ENCODE data around the gene MBD3.

Gene MBD3

DNA sequence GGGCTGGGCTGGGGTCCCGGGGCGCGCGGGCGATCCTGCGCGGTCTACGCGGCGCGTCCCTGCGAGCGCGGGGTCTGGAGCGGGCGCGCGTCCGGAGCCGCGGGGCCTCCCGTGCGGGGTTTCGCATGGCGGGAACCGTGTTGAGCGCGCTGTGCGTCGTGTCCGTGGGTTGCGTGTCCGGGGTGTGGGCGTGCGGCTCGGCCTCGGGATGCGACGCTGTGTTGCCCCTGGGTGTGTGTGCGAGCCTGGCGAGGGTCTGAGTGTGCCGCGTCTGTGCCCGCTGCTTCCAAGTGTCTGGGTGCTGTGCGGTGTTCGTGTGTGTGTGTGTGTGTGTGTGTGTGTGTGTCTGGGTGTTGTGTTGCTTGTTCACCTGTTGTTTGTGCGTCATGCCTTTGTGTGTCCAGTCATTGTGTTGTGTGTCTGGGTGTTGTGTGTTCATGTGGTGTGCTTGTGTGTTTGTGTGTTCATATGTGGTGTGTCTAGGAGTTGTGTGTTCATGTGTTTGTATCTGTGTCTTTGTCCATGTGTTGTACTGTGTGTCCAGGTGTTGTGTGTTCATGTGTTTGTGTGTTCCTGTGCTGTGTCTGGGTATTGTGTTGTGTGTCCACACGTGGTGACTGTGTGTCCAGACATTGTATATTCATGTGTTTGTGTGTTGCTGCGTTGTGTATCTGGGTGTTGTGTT lies 68.2 kb downstream of the MBD3 start:
- H3K27ac ChIP-seq: no peak overlapping the region
- TF ChIP-seq, protein P1, sequence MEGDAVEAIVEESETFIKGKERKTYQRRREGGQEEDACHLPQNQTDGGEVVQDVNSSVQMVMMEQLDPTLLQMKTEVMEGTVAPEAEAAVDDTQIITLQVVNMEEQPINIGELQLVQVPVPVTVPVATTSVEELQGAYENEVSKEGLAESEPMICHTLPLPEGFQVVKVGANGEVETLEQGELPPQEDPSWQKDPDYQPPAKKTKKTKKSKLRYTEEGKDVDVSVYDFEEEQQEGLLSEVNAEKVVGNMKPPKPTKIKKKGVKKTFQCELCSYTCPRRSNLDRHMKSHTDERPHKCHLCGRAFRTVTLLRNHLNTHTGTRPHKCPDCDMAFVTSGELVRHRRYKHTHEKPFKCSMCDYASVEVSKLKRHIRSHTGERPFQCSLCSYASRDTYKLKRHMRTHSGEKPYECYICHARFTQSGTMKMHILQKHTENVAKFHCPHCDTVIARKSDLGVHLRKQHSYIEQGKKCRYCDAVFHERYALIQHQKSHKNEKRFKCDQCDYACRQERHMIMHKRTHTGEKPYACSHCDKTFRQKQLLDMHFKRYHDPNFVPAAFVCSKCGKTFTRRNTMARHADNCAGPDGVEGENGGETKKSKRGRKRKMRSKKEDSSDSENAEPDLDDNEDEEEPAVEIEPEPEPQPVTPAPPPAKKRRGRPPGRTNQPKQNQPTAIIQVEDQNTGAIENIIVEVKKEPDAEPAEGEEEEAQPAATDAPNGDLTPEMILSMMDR (conservative IDR thresholded peaks at IDR 0.05): no peak

All from VCaP (cell line).